Inflammatory macrophage treated with lipopolysaccharide for 4 hours (primary cell): ENCODE results near the gene TADA1.
"Not testable (repeated sequence)": the region's sequence is repeated elsewhere in the genome, so short reads cannot be mapped to it uniquely, and the experiment has no call there.

Source experiments
- DNase-seq: peaks from one replicate; pipeline ENCODE4 v3.0.0-alpha.2; 2020

The TADA1 gene

DNA sequence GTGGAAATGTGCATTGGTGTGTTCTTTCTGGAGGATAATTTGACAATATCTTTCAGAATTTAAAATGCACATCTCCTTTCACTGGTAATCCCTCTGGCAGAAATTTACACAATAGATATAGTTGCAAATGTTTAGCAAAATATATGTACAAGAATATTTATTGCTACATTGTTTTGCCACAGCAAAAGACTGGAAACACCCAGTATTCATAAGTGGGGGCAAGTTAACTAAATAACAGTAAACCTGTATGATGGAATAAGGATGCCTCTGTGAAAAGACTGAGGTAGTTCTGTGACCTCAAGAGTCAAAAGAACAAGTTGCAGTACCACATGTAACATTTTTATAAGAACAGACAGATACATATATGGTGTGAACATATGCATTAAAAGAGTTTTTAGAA is 13.7 kb upstream of the TADA1 start:
- DNase-seq: no peak

DNA sequence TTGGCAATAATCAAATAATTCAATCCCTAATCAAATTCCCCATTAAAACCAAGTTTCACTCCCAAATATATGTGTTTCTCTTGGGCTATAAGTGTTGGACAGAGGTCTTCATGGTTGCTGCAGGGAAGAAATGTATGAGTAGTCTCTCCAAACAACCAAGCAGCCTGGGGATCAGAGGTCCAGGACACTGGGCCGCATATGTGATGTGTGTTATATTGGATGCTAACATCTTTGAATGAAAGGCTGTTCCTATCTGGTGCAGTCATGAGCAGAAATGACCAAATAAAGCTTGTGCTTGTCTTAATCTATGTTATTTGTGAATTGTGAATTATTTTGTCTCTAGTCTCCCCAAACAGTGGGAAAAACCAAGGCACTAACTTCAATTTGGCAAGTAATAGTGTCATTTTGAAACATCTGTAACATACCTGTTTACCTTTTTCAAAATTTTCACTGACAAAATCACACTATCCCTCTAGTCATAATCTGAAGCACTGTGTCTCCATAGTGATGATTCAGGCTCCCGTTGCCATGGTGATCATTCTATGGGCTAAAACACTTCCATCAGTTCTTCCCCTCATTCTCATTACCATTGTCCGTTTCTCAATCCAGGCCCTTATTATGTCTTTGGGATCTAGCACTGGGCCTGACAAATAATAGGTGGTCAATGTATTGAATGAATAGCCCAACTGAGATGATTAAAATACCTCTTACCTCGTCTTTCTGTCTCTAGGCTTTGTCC is 12.5 kb upstream of the TADA1 start:
- no peak for DNase-seq

DNA sequence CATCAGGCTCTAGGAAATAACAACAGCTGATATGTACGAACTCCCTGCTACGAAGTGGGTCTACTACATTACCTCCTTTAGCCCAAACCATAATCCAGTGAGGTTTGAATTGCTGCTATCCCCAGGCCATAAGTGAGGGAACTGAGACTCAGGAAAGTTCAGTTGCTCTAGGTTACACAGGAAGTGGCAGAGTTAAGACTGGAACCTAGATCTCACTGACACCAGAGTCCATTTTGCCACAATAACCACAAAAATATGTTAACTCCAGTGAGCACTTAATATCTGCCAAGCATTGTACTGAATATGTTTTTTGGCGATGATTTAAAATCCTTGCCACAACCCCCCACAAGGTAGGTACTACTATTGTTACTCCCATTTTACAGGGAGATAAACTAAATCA is 8.9 kb upstream of the TADA1 start:
- no peak for DNase-seq

DNA sequence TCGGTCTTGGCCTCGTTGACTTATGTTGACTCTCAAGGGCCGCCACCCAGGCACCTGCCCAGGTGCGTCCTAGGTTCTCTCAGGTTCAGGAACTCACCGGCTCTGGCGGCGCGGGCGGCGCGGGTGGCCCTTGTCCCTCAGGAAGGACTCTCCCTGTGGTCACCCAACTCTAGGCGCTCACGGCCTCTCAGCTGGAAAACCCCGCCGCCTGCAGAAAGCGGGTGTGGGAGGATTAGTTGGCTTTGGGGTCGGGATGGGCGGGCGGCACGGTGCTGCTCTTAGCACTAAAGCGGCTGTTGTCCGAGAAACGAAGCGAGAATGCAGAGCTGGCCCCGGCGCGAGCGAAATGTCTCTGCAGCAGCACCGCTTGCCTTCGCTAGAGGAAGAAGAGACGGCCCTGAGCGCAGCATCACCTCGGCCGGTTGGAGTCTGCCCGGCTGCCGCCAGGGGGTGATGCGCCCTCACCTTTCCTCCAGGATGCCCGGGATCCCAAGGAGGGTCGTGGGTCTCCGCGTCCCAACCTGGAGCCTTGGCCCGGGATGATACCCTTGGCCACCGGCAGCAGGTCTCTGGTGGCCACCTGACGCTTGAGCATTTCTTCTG is 8.1 kb upstream of the TADA1 start:
- DNase-seq: peak; percentile 40

DNA sequence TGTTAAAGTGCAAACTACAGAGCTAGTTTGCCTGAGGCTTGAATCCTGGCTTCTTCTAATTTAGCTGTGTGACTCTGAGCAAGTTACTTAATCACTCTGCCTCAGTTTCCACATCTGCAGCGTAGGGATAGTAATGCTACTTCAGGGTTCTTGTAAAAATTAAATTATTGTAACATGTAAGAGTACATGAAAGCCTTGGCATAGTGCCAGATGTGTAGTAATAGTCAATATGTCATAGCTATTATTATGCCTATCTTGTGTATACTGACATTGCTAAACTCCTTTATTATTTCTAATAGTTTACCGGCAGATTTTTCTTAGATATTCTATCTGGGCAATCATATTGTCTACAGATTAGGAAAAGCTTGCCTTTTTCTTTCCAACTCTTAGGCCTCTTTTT is 6.8 kb upstream of the TADA1 start:
- DNase-seq: peak; percentile 6

DNA sequence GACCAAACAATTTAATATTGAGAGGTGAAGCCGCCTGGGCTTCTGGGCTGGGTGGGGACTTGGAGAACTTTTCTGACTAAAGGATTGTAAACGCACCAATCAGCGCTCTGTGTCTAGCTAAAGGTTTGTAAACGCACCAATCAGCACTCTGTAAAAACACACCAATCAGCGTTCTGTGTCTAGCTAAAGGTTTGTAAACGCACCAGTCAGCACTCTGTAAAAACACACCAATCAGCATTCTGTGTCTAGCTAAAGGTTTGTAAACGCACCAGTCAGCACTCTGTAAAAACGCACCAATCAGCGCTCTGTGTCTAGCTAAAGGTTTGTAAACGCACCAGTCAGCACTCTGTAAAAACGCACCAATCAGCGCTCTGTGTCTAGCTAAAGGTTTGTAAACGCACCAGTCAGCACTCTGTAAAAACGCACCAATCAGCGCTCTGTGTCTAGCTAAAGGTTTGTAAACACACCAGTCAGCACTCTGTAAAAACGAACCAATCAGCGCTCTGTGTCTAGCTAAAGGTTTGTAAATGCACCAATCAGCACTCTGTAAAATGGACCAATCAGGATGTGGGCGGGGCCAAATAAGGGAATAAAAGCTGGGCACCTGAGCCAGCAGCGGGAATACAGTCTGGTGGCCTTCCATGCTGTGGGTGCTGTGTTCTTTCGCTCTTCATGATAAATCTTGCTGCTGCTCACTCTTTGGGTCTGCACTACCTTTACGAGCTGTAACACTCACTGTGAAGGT is 2.3 kb upstream of the TADA1 start:
- not testable (repeated sequence) for DNase-seq

DNA sequence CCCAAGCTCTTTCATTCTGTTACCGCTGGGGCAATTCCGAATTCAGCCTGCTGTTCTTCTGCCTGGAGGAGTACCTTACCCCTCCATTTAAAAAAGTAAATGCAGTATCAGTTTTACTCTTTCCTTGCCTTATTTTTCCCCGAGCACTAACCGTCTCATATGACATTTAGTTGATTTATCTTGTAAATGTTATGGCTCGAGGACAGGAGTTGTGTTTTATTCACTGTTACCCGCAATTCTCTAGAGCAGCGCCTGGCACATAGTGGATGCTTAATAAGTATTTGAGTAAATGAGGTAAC is 425 bp upstream of the TADA1 start:
- DNase-seq: no peak

DNA sequence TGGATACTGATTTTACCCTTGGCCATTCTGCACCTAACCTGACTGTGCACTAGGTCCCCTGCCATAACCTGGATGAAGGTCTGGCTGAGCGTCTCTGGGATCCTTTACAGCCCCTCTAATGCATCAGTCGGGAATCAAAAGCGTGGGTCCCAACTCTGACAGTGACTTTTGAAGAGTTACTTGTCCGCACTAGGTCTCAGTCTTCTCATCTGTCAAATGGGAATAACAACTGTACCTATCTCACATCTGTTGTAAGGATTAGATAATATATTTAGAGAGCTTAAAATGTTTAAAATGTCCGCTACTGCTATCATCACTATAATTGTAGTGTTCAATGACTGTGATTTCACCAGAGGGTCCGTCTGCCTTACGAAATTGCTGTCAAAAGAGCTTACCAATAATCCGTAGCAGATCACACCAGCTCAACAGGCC is 746 bp downstream of the TADA1 start:
- DNase-seq: no peak

DNA sequence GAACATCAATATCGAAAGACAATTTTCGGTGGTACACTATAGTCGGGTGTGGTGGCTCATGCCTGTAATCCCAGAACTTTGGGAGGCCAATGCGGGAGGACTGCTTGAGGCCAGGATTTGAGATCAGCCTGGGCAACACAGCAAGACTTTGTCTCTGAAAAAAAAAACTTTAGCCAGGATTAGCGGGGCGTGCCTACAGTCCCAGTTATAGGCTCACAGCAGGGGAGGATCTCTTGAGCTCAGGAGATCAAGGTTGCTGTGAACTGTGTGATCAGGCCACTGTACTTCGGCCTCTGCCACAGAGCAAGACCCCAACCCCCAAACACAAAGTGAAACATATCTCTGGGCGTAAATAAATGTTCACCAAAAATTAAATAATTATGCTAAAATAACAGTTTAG is 1.6 kb downstream of the TADA1 start:
- no peak for DNase-seq

DNA sequence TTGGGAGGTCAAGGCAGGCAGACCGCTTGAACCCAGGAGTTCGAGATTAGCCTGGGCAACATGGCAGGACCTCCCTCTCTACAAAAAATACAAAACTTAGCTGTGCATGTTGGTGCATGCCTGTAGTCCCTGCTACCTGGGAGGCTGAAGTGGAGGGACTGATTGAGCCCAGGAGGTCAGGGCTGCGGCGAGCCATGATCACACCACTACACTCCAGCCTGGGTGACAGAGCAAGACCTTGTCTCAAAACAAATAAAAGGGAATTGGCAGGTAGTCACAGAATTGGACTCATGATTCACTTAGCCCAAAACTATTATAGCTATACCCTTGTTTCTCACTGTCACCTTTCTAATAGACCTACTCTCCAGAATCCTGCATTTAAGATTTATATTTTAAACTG is 5.5 kb downstream of the TADA1 start:
- DNase-seq: no peak

DNA sequence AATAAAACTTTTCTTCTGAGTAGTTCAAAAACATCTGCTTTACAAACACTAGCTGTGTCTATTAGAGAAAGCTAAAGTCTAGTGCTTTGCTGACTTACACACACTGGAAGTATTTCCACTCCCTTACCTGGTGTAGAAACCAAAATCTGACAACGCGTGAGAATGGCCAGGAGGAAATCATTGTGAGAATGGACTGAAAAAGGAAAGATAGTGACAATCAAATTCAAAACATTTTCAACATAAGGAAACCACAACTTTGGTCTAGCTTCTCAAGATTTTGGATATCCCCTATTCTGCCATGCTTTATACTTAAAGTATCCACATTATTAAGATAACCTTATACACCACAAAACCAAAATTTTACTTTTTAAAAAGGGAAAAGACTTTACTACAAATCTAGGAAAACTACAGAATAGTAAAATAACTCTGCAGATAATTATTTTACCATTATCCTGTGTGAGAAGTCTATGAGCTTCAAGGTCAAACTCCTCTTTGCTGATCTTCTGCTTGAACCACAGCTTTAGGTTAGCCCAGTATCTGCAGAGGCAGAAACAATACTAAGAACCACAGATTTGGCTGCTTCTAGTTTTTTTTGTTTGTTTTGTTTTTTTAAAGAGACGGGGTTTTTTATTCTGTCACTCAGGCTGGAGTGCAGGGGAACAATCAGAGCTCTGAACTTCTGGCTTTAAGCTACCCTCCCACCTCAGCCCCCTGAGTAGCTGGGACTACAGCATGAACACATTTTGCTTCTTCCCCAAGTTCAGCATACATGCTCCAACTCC is 6.6 kb downstream of the TADA1 start:
- DNase-seq: no peak

DNA sequence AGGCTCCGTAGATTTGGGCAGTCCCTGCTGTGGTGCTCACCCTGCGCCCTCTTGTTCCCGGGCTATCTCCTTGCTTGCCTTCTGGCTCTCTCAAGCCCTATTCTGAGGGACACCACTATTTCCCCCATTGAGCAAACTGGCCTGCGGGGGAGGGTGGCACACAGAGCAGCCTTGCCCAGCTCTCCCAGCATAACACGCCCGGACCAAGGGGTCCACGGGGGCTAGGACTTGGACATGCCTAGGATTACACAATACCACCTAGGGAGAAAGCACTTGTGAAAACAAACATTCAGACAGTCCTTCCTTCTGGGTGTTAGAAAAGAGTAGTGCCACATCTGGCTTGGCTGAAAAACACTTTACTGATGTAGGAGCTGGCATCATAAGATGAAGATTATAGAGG is 7.4 kb downstream of the TADA1 start:
- no peak for DNase-seq

DNA sequence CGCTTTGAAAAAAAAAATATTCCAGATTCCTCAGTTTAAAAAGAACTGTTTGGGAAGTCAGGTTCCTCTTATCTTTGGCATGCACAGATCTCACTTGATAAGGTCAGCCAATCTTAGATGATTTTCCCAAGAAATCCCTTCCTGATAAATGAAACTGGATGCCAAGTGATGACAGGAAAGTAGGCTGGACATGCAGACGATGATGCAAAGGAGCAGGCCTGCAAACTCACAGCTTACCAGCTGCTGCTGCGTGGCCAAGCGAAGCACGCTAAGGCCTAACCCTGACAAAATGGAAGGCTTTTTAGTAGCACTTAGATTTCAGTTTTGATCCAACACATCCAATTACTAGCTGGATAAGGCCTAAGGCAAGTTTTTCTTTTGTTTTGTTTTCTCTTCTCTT is 10.1 kb downstream of the TADA1 start:
- no peak for DNase-seq

DNA sequence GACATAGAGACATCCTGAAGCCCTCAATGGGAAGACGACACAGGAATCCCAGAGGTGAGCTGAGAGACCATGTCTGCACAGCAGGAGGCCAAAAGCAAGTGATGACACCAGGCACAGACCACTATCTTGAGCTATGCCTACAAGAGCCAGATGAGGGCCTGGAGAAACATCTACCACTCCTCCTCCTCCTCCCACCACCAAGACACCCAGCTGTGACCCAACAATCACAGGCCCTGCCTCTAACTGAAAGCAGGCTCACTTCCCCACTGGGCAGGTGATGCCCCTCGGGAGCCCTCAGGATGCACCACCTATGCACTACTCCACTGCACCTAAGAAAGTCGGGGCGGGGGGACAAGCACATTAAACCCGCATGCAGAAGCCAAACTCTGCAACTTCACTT is 16.5 kb downstream of the TADA1 start:
- DNase-seq: no peak

DNA sequence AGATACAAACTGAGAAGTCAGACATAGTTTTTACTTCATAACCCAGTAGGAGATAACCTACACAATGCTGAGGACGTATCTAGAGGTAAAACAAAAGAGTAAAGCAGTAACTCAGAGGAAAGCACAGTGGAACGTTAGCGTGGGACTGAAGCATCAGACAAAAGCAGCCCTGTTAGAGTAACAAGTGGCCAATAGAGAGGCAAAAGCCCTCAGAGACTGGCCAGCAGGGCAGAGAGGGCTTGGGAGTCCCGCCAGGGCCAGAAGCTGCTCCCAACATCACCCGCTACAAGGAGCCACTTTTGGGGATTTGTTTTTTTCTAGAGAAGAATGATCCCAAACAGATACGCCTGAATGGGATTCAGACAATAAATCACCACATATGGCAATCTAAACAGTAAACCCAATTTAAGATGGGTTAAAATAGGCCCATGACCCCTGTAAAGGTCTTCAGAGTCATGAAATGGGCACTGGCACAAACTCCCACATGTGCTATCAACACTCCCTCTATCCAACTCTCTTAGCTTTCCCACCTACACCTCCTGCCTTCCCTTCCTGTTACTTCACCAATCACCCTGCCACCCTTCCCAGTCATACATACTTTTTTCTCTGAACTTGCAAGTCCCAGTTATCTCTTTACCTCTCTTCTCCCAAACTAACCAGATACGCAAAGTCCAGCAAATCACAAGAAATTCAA is 17.2 kb downstream of the TADA1 start:
- DNase-seq: no peak

DNA sequence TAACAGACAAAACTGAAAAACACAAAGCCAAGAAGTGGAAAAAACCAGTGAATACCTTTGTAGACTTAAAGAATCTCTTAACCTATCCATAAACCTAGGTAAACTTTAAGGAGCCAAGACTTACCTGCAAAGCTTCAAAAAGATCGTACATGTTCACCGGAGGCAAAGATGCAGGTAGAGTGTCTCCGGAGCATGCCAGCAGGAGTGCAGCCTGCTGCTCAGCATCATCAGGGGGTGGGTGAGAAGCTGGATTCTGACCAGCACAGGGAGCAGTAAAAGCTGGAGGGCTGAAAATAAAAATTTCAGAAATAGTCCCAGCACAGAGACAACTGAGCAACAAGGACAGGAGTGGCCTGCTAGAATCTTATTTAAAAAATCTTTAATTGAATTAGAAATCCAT is 18.1 kb downstream of the TADA1 start:
- no peak for DNase-seq

DNA sequence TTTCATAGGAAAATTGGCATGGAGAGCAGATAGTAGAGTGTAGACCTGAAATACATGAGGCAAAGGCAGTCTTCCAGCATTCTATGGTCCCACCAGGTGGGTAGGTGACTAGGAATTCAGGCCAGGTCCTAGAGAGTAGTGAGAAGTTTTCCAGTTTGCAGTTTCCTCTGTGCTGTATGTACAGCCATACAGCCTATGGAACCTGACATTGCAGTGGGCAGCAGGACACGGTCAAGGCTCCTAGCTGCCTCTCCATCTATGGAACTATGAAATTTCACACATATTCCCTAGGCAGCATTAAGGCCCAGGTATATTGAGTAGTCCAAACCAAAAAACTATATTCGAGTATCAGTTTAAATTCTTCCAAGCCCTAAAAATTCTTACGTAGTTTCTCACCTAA is 20.5 kb downstream of the TADA1 start:
- DNase-seq: no peak

DNA sequence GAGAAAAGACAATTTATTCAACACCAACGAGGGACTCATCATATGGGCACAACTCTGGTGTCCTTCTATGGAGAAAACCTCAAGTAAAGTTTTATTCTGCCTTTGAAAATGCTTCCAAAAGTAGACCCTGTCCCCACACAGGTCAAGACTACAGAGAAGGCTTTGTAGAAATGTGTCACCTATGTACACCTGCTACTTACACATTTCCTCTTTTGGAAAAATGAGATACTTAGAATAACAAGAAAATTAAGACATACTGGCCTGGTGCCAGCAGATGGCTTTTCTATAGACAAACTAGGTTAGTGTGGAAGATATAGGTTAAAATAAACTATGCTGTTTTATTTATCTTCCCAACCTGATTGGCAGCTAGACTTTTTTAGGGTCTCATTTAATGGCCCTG is 23.1 kb downstream of the TADA1 start:
- no peak for DNase-seq

DNA sequence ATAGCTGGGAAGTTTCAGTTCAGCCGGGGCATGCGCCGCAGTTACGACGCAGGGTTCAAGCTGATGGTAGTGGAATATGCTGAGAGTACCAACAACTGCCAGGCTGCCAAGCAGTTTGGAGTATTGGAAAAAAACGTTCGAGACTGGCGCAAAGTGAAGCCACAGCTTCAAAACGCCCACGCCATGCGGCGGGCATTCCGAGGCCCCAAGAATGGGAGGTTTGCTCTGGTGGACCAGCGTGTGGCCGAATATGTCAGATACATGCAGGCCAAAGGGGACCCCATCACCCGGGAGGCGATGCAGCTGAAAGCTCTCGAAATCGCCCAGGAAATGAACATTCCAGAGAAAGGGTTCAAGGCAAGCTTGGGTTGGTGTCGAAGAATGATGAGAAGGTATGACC is 26.9 kb downstream of the TADA1 start:
- no peak for DNase-seq

DNA sequence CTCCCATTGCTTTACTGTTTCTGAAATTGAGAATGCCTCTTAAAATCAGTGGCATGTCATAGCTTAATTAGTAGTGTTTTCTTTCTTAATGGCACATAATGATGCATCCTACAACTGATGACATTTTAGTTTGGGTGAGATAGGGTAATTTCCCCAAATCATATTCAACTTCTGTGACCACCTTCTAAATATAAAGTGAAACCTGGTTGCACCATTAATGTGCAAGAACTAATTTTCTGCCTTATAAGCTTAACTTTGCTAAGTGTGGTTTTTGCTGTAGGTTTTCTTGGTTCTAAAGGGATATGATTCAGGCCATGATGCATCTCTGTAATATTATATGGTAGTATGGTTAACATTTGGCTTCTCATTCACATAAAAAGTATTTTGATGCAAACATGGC is 27.9 kb downstream of the TADA1 start:
- DNase-seq: no peak

DNA sequence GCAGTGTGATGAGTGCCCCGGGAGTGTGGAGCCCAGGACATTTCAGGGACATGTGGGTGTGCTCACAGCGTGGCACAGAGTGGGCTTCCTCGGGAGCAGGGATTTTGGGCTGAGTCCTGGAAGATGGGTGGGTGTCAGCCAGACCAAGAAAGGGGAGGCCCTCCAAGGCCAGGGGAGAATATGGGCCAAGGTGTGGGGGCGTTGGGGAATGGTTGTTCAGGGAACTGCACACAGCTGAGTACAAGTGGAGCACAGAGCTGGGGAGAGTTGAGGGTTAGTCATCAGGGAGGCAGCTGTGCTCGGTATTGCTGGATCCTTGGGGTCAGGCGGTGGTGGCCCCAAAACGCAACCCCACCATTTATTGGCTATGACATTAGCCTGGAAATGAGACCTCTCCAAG is 31.3 kb downstream of the TADA1 start:
- DNase-seq: no peak

DNA sequence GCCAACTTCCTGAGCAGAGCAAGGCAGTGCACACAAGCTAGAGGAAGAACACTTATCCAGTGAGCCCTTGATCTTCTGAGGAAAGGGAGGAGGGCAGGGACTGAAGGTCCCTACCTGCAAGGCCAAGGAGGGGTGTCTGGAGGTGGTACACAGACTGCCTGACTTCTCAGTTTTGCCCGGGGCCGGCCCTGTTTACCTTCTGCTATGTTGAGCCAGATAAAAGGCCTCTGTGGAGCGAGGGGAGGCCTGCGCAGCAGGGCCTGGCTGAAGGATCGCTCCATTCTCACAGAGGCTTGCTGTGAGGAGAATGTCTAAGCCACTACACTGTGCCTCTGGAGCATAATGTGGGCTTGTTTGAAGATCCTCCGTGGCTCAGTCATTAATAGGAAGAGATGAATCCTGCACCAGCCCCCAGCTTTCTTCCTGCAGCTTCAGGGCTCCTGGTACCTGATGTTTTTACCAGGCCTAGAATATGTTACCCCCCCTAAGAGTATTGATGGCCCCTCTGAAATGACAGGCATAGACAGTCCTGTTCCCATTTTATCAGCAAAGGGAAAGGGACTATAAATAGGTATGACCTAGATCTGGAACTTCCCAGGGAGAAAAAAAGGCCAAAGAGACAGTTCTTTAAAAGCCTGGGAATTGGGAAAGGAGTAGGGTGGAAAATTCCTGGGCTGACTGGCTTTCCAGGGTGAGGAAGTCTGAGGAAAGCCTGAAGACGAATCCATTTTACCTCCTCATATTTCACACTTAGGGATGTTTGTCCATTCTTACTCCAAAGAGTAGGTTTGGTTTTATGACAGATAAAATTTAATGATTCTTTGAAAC is 32.1 kb downstream of the TADA1 start:
- no peak for DNase-seq
